K562 (cell line): Measurements from ENCODE around the gene INHBC. TPM values are rescaled to one million over a fixed set of nuclear protein-coding genes. Genes with fewer than 3 reads are reported as not detected.
A peak's percentile ranks its signal among the peaks of the same experiment; 100 is the strongest.

Experiments used
- ARID1B ChIP-seq: fragments of 450-650 bp; IDR thresholded peaks from 2 replicates; pipeline ENCODE4 v1.6.1; 2016; ENCODE audit warnings: antibody characterized with exemption, mild to moderate bottlenecking, inconsistent platforms
- ARID2 ChIP-seq: fragments of 450-650 bp; IDR thresholded peaks from 2 replicates; pipeline ENCODE4 v1.6.1; 2017; ENCODE audit warnings: antibody characterized with exemption, mild to moderate bottlenecking
- CBX5 ChIP-seq: IDR thresholded peaks from 2 replicates; pipeline ENCODE4 v1.6.1; 2014; ENCODE audit warnings: low read depth, borderline replicate concordance
- CHD2 ChIP-seq: IDR thresholded peaks from 2 replicates; pipeline ENCODE4 v1.6.1; 2011; ENCODE audit warnings: low read depth, low read length
- DIDO1 ChIP-seq: fragments of 450-650 bp; IDR thresholded peaks from 2 replicates; pipeline ENCODE4 v1.6.1; 2016; ENCODE audit warnings: low read depth, missing biosample characterization, missing genetic modification characterization
- HNRNPLL ChIP-seq: fragments of 200-400 bp; formaldehyde crosslinking; IDR thresholded peaks from 2 replicates; pipeline ENCODE4 v1.6.1; 2017; ENCODE audit warnings: low read length, low read depth, mild to moderate bottlenecking; ENCODE audit not compliant: poor library complexity, severe bottlenecking
- KAT8 ChIP-seq: fragments of 450-650 bp; IDR thresholded peaks from 2 replicates; pipeline ENCODE4 v1.6.1; 2016; ENCODE audit warnings: low read depth, mild to moderate bottlenecking
- PHTF2 ChIP-seq: fragments of 250-450 bp; sonication (Bioruptor Pico); IDR thresholded peaks from 2 replicates; pipeline ENCODE4 v1.5.0; 2021; ENCODE audit warnings: mild to moderate bottlenecking
- SIX5 ChIP-seq, 2 experiments: IDR thresholded peaks; 2 replicates each; pipeline ENCODE4 v1.6.1; 2011; ENCODE audit warnings: low read length in 2 of 2, borderline replicate concordance in 1 of 2, low read depth in 1 of 2, mild to moderate bottlenecking in 1 of 2, moderate library complexity in 1 of 2; ENCODE audit not compliant: insufficient read depth in 1 of 2
- SUPT5H ChIP-seq: fragments of 450-650 bp; IDR thresholded peaks from 2 replicates; pipeline ENCODE4 v1.6.1; 2016
- TCFL5 ChIP-seq: fragments of 250-450 bp; sonication (Bioruptor Pico); conservative IDR thresholded peaks from 2 replicates; pipeline ENCODE4 v1.6.1; 2021; ENCODE audit warnings: mild to moderate bottlenecking, moderate library complexity, matching md5 sums
- ZNF121 ChIP-seq: sonication (generic); formaldehyde crosslinking; conservative IDR thresholded peaks from 2 replicates; pipeline ENCODE4 v1.8.0; 2022; ENCODE audit warnings: missing genetic modification reagents
- ZNF134 ChIP-seq: fragments of 250-450 bp; sonication (Bioruptor Pico); conservative IDR thresholded peaks from 2 replicates; pipeline ENCODE4 v1.4.0; 2020
- ZNF143 ChIP-seq: sonication (generic); formaldehyde crosslinking; IDR thresholded peaks from 2 replicates; pipeline ENCODE4 v1.9.0; 2022; ENCODE audit warnings: mild to moderate bottlenecking, missing genetic modification reagents
- ZNF224 ChIP-seq: sonication (generic); formaldehyde crosslinking; IDR thresholded peaks from 2 replicates; pipeline ENCODE4 v1.8.0; 2022; ENCODE audit warnings: mild to moderate bottlenecking, missing genetic modification reagents
- polyA plus RNA-seq, 8 experiments: library from polyadenylated mRNA; depleted of rRNA in 4 of 8; stranded (reverse) in 5 of 8; unstranded in 3 of 8; fragments of >200 nt; fragmentation: Nextera tagmentation in 2 of 8; fragmentation: Illumina TruSeq in 1 of 8; extraction: Ambion mirVana in 2 of 8; extraction: Trizol in 1 of 8; gene quantifications; 2 replicates each; pipeline versions ENCODE4 v1.2.1 to v1.2.3, GENCODE V29; 2011 to 2014; ENCODE audit warnings: inconsistent platforms in 1 of 8, missing spikeins in 1 of 8
- total RNA-seq, 7 experiments: library from RNA; depleted of rRNA in 6 of 7; stranded (reverse); fragments of >200 nt in 6 of 7; fragmentation: Illumina TruSeq in 2 of 7; extraction: Trizol in 2 of 7; gene quantifications; 2 replicates each; pipeline versions ENCODE4 v1.2.1 to v1.2.3, GENCODE V29; 2011 to 2021; ENCODE audit warnings: low replicate concordance in 1 of 7
- TF ChIP-seq, protein P1 (sequence below), 2 experiments: fragments of 450-650 bp; IDR thresholded peaks; 2 replicates each; pipeline ENCODE4 v1.6.1; 2016; ENCODE audit warnings: mild to moderate bottlenecking in 2 of 2, borderline replicate concordance in 1 of 2, low read depth in 1 of 2, moderate library complexity in 1 of 2
- TF ChIP-seq, protein P2 (sequence below): fragments of 450-650 bp; IDR thresholded peaks from 2 replicates; pipeline ENCODE4 v1.6.1; 2017; ENCODE audit warnings: mild to moderate bottlenecking, moderate library complexity
- TF ChIP-seq, protein P3 (sequence below): fragments of 250-450 bp; sonication (Bioruptor Pico); IDR thresholded peaks from 2 replicates; pipeline ENCODE4 v1.4.0; 2020; ENCODE audit warnings: borderline replicate concordance

Gene INHBC
- total and polyA plus RNA-seq, 9 of the 15 experiments (the other 6 are each of a cell fraction or from before 2014, with no cell fraction given) = 0.07 to 0.24 (median 0.15) TPM; not detected in 4

DNA sequence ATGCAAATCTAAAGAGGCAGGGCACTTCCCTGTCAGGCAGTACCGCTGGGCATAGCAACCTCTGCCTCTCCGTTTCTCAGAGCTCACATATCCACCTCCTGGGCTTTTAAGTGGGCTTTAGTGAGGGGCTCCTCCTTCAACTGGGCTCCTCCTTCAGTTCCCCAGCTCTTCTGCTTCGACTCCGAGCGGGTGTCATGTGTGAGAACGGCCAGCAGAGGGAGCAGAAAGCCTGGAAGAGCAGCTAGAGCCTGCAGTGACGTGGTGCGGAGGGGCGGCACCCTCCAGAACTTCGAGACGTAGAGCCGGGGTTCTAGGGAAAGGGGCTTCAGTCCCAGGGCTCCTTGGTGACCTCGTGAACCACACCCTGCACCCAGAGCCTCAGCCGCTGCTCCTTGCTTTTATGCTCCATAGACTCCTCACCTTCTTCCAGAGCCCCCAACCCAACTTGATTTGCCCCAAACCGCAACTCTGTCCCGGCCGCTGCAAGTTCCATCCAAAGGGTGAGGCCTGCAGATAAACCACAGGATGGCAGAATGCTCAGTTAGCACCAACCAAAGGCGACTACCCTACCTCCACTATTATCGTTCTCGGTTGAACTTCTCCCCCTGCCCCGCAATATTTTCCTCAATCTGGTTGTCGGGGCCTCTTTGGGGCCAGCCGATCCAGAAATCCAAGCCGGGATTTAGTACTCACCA, 24.6 kb downstream of the INHBC start (continued):
- TF ChIP-seq DIDO1 (no peak), SIX5 (IDR thresholded peaks at IDR 0.05; ENCODE audit: borderline replicate concordance in 1 of 2, insufficient read depth in 1 of 2, low read depth in 1 of 2, low read length in 2 of 2) (no peak), ARID1B (no peak; the same call in 1 of the 2 replicates), ZNF134 (CRISPR knock-in tag) (no peak), PHTF2 (CRISPR knock-in tag) (no peak), HNRNPLL (no peak), ZNF121 (peak; percentile 35; the same call in 1 of the 2 replicates), TCFL5 (CRISPR knock-in tag) (no peak), ARID2 (no peak), ZNF143 (peak; percentile 45; the same call in 1 of the 2 replicates), KAT8 (no peak), CBX5 (no peak), ZNF224 (no peak), SUPT5H (no peak; the same call in 1 of the 2 replicates), CHD2 (no peak)
- TF ChIP-seq, protein P1, sequence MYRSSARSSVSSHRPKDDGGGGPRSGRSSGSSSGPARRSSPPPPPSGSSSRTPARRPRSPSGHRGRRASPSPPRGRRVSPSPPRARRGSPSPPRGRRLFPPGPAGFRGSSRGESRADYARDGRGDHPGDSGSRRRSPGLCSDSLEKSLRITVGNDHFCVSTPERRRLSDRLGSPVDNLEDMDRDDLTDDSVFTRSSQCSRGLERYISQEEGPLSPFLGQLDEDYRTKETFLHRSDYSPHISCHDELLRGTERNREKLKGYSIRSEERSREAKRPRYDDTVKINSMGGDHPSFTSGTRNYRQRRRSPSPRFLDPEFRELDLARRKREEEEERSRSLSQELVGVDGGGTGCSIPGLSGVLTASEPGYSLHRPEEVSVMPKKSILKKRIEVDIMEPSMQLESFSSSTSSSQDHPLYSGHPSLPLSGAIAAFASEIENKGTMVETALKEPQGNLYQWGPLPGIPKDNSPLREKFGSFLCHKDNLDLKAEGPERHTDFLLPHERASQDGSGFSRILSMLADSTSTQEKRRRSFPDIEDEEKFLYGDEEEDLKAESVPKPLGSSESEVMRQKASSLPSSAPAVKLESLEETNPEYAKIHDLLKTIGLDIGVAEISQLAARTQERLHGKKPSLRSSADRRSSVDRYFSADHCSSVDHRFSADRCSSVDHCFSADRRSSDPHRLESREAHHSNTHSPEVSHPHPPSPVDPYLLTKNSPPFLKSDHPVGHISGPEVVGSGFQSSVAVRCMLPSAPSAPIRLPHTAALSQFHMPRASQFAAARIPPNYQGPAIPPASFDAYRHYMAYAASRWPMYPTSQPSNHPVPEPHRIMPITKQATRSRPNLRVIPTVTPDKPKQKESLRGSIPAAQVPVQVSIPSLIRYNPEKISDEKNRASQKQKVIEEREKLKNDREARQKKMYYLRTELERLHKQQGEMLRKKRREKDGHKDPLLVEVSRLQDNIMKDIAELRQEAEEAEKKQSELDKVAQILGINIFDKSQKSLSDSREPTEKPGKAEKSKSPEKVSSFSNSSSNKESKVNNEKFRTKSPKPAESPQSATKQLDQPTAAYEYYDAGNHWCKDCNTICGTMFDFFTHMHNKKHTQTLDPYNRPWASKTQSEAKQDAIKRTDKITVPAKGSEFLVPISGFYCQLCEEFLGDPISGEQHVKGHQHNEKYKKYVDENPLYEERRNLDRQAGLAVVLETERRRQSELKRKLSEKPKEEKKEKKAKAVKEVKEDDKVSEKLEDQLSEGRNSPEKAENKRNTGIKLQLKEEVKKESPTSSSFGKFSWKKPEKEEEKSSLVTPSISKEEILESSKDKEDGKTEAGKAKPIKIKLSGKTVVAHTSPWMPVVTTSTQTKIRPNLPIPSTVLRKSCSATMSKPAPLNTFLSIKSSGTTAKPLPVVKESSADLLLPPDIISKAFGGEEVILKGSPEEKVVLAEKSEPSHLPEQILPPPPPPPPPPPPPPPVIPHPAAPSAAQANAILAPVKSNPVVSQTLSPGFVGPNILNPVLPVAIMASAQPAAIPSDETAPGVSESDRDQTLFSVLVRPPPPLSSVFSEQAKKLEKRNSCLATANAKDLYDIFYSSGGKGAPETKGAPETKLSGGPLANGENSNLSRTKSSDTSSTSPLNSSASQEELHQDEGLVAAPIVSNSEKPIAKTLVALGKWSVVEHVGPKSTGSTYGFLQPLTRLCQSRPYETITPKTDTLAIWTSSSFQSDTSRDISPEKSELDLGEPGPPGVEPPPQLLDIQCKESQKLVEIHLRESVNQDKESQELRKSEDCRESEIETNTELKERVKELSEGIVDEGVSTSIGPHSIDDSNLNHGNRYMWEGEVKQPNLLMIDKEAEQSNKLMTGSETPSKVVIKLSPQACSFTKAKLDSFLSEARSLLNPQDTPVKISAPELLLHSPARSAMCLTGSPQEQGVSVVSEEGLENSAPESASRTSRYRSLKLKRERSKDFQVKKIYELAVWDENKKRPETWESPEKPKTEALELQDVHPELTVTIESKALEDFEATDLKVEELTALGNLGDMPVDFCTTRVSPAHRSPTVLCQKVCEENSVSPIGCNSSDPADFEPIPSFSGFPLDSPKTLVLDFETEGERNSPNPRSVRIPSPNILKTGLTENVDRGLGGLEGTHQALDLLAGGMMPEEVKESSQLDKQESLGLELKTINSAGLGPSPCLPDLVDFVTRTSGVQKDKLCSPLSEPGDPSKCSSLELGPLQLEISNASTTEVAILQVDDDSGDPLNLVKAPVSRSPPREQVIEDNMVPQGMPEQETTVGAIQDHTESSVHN (IDR thresholded peaks at IDR 0.05; ENCODE audit: borderline replicate concordance in 1 of 2, low read depth in 1 of 2) = no peak
- TF ChIP-seq, protein P2, sequence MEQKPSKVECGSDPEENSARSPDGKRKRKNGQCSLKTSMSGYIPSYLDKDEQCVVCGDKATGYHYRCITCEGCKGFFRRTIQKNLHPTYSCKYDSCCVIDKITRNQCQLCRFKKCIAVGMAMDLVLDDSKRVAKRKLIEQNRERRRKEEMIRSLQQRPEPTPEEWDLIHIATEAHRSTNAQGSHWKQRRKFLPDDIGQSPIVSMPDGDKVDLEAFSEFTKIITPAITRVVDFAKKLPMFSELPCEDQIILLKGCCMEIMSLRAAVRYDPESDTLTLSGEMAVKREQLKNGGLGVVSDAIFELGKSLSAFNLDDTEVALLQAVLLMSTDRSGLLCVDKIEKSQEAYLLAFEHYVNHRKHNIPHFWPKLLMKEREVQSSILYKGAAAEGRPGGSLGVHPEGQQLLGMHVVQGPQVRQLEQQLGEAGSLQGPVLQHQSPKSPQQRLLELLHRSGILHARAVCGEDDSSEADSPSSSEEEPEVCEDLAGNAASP = no peak
- TF ChIP-seq, protein P3, sequence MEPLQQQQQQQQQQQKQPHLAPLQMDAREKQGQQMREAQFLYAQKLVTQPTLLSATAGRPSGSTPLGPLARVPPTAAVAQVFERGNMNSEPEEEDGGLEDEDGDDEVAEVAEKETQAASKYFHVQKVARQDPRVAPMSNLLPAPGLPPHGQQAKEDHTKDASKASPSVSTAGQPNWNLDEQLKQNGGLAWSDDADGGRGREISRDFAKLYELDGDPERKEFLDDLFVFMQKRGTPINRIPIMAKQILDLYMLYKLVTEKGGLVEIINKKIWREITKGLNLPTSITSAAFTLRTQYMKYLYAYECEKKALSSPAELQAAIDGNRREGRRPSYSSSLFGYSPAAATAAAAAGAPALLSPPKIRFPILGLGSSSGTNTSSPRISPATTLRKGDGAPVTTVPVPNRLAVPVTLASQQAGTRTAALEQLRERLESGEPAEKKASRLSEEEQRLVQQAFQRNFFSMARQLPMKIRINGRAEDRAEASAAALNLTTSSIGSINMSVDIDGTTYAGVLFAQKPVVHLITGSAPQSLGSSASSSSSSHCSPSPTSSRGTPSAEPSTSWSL (CRISPR knock-in tag) = no peak
